PC-3 (cell line): ENCODE measurements around the gene TAS1R1. TPM values are rescaled to one million over a fixed set of nuclear protein-coding genes. Genes with fewer than 3 reads are reported as not detected.

Experiments
- ATAC-seq: fragments of 200-7000 bp; cut with Tn5 transposase; 2 replicates; pipeline ENCODE4 v1.9.1; 2020; ENCODE audit warnings: mild to moderate bottlenecking, moderate library complexity
- BruUV-seq: library from RNA; stranded (reverse); fragments of 400-500 nt; replicated peaks from 2 replicates; lab custom pipeline; 2021; lab: Mats Ljungman, UMichigan
- CTCF ChIA-PET: fragments of 300-600 bp; sonication (Branson Sonifier 250); formaldehyde crosslinking; loops from one replicate; lab custom pipeline; 2022; ENCODE audit warnings: antibody characterized with exemption; lab: Charles Lee
- POLR2A ChIA-PET: fragments of 300-600 bp; sonication (Branson Sonifier 250); formaldehyde crosslinking; loops from one replicate; lab custom pipeline; 2022; ENCODE audit warnings: antibody characterized with exemption; ENCODE audit not compliant: unreplicated experiment; lab: Charles Lee
- DNase-seq: peaks from one replicate; pipeline ENCODE4 v3.0.0-alpha.2; 2015
- H2AFZ ChIP-seq: fragments of 300-600 bp; sonication (generic); 2 replicates; pipeline ENCODE4 v1.6.0; 2016; ENCODE audit warnings: antibody characterized with exemption, low read length
- H3F3A ChIP-seq: fragments of 300-600 bp; sonication (generic); one replicate; pipeline ENCODE4 v1.6.0; 2017; ENCODE audit warnings: antibody characterized with exemption, low read length, control low read depth, mild to moderate bottlenecking; ENCODE audit not compliant: unreplicated experiment
- H3K27ac ChIP-seq: fragments of 300-600 bp; sonication (generic); 2 replicates; pipeline ENCODE4 v1.5.1; 2016; ENCODE audit warnings: mild to moderate bottlenecking, low read length
- H3K27me3 ChIP-seq: fragments of 300-600 bp; sonication (generic); 2 replicates; pipeline ENCODE4 v1.6.1; 2016; ENCODE audit warnings: low read length, mixed read lengths
- H3K36me3 ChIP-seq: fragments of 300-600 bp; sonication (generic); 2 replicates; pipeline ENCODE4 v1.6.1; 2016; ENCODE audit warnings: low read depth, mixed run types, low read length, mixed read lengths
- H3K4me1 ChIP-seq: fragments of 300-600 bp; sonication (generic); 2 replicates; pipeline ENCODE4 v1.5.1; 2016; ENCODE audit warnings: low read length; ENCODE audit not compliant: insufficient read depth
- H3K4me2 ChIP-seq: fragments of 300-600 bp; sonication (generic); 2 replicates; pipeline ENCODE4 v1.6.0; 2016; ENCODE audit warnings: low read length
- H3K4me3 ChIP-seq: fragments of 300-600 bp; sonication (generic); 2 replicates; pipeline ENCODE4 v1.5.1; 2016; ENCODE audit warnings: mild to moderate bottlenecking, low read length, mixed read lengths
- H3K79me2 ChIP-seq: fragments of 300-600 bp; sonication (generic); 2 replicates; pipeline ENCODE4 v1.6.1; 2017; ENCODE audit warnings: low read length, mixed read lengths
- H3K9ac ChIP-seq: fragments of 300-600 bp; sonication (generic); 2 replicates; pipeline ENCODE4 v1.6.0; 2016; ENCODE audit warnings: mild to moderate bottlenecking, low read length
- H3K9me2 ChIP-seq: fragments of 300-600 bp; sonication (generic); replicated peaks from 2 replicates; pipeline ENCODE4 v1.6.1; 2016; ENCODE audit warnings: mixed run types, low read length, mixed read lengths
- H3K9me3 ChIP-seq: fragments of 300-600 bp; sonication (generic); 2 replicates; pipeline ENCODE4 v1.6.1; 2016; ENCODE audit warnings: low read length, mixed read lengths
- H4K20me1 ChIP-seq: fragments of 300-600 bp; sonication (generic); 2 replicates; pipeline ENCODE4 v1.6.1; 2016; ENCODE audit warnings: low read length, mixed read lengths
- CTCF ChIP-seq: fragments of 300-600 bp; sonication (generic); conservative IDR thresholded peaks from 2 replicates; pipeline ENCODE4 v1.5.1; 2017; ENCODE audit warnings: antibody characterized with exemption, low read depth, mild to moderate bottlenecking, low read length
- EZH2 ChIP-seq: fragments of 300-600 bp; sonication (generic); IDR thresholded peaks from one replicate; pipeline ENCODE4 v1.6.1; 2017; ENCODE audit warnings: antibody characterized with exemption, mild to moderate bottlenecking, low read length; ENCODE audit not compliant: unreplicated experiment
- EZH2phosphoT487 ChIP-seq: fragments of 300-600 bp; sonication (generic); IDR thresholded peaks from 2 replicates; pipeline ENCODE4 v1.6.1; 2018; ENCODE audit warnings: mild to moderate bottlenecking, antibody characterized with exemption, low read length, borderline replicate concordance
- intact Hi-C: fragments of 100-400 bp; cut with micrococcal nuclease; formaldehyde crosslinking; loops from 2 replicates; pipeline ENCODE4 v1.9.0; 2023
- total RNA-seq: library from RNA; depleted of rRNA; stranded (reverse); fragments of >200 nt; gene quantifications from 2 replicates; pipeline ENCODE4 v1.2.3, GENCODE V29; 2014

Gene TAS1R1
- total RNA-seq, 1 experiment from 2014 or later = not detected

GRCh38 chr1:6517435-6517851 lies 37.7 kb upstream of the TAS1R1 start:
- Histone ChIP-seq H3K27me3 (no peaks in the 10 kb centered on the region), H2AFZ (0 out of 2 replicates have a peak overlapping the region, but pooled peaks have one; percentile 29), H3K4me2 (0 out of 2 replicates have a peak overlapping the region, but pooled peaks have one; percentile 10), H3K9me3 (no peaks in the 10 kb centered on the region), H3K27ac (no peak overlapping the region), H3K4me3 (no peak overlapping the region), H3K4me1 (peaks cover 13% of the 10 kb centered on the region; the same call in 1 of the 2 replicates), H3K36me3 (no peaks in the 10 kb centered on the region), H3K9me2 (no peaks in the 10 kb centered on the region), H3K9ac (no peak overlapping the region), H3F3A (no peaks in the 10 kb centered on the region), H4K20me1 (no peaks in the 10 kb centered on the region), H3K79me2 (no peaks in the 10 kb centered on the region)
- POLR2A ChIA-PET = interaction anchor here (0.6 kb wide), 2 partner anchors 29 to 163 kb away, joined by 4 to 5 read pairs; no protein-coding TSS in a partner anchor
- intact Hi-C loops = no loop called here
- DNase-seq (peak; percentile 69), ATAC-seq (peak; percentile 40; the same call in 1 of the 2 replicates)
- no peak for TF ChIP-seq EZH2phosphoT487
- TF ChIP-seq CTCF = no peak
- TF ChIP-seq EZH2 = no peak
- BruUV-seq = no TSS peak
- CTCF ChIA-PET = interaction anchor here (1.0 kb wide), 1 partner anchor 19 kb away, joined by 4 read pairs; no protein-coding TSS in a partner anchor

GRCh38 chr1:6519491-6519934 lies 35.6 kb upstream of the TAS1R1 start:
- no peak overlapping the region for H2AFZ ChIP-seq
- H3K36me3 ChIP-seq = no peaks in the 10 kb centered on the region; the same call in 1 of the 2 replicates
- no TSS peak for BruUV-seq
- DNase-seq (no peak), ATAC-seq (no peak)
- H3F3A ChIP-seq = no peaks in the 10 kb centered on the region
- H3K4me3 ChIP-seq = no peak overlapping the region
- no peaks in the 10 kb centered on the region for H3K27me3 ChIP-seq
- H3K4me1 ChIP-seq = peaks cover 13% of the 10 kb centered on the region; the same call in 1 of the 2 replicates
- CTCF ChIA-PET = no interaction called here
- no peaks in the 10 kb centered on the region for H3K9me2 ChIP-seq
- no peaks in the 10 kb centered on the region for H3K79me2 ChIP-seq
- no peak overlapping the region for H3K9ac ChIP-seq
- no peak for TF ChIP-seq EZH2phosphoT487
- TF ChIP-seq EZH2 = no peak
- H4K20me1 ChIP-seq = no peaks in the 10 kb centered on the region
- no peaks in the 10 kb centered on the region for H3K9me3 ChIP-seq
- POLR2A ChIA-PET = no interaction called here
- intact Hi-C loops = no loop called here
- H3K27ac ChIP-seq = no peak overlapping the region
- H3K4me2 ChIP-seq = no peak overlapping the region

GRCh38 chr1:6519935-6520671 lies 35.0 kb upstream of the TAS1R1 start:
- H3K4me3 ChIP-seq = no peak overlapping the region
- ChIA-PET CTCF (no interaction called here), POLR2A (no interaction called here)
- no peak overlapping the region for H3K9ac ChIP-seq
- no peak for ATAC-seq
- no peak for DNase-seq
- TF ChIP-seq EZH2 (no peak), CTCF (no peak)
- H3K27me3 ChIP-seq = no peaks in the 10 kb centered on the region
- no peaks in the 10 kb centered on the region for H4K20me1 ChIP-seq
- intact Hi-C loops = no loop called here
- no peak overlapping the region for H3K27ac ChIP-seq
- no peak overlapping the region for H2AFZ ChIP-seq
- H3K9me2 ChIP-seq = no peaks in the 10 kb centered on the region
- no peaks in the 10 kb centered on the region for H3K9me3 ChIP-seq
- peaks cover 1% of the 10 kb centered on the region for H3K36me3 ChIP-seq
- no TSS peak for BruUV-seq
- peaks cover 13% of the 10 kb centered on the region; the same call in 1 of the 2 replicates for H3K4me1 ChIP-seq
- H3K79me2 ChIP-seq = no peaks in the 10 kb centered on the region
- H3K4me2 ChIP-seq = no peak overlapping the region
- no peaks in the 10 kb centered on the region for H3F3A ChIP-seq
